ENCODE measurements around the gene PDLIM5.
"Not testable (repeated sequence)": the region's sequence is repeated elsewhere in the genome, so short reads cannot be mapped to it uniquely, and the experiment has no call there.

Gene PDLIM5

GRCh38 chr4:94504545-94504944 lies 52.8 kb downstream of the PDLIM5 start:
- DNase-seq: no peak

- DNase-seq: no peak
Observed at GRCh38 chr4:94506822-94507221, 55.1 kb downstream of the PDLIM5 start.

GRCh38 chr4:94507281-94507680 lies 55.5 kb downstream of the PDLIM5 start:
- no peak for DNase-seq

GRCh38 chr4:94507708-94508107 lies 56.0 kb downstream of the PDLIM5 start:
- no peak for DNase-seq

GRCh38 chr4:94508296-94508695 lies 56.6 kb downstream of the PDLIM5 start:
- DNase-seq: no peak

GRCh38 chr4:94508806-94509205 lies 57.1 kb downstream of the PDLIM5 start:
- DNase-seq: no peak

- DNase-seq: no peak
Observed at GRCh38 chr4:94511591-94511990, 59.8 kb downstream of the PDLIM5 start.

- not testable (repeated sequence) for DNase-seq
Observed at GRCh38 chr4:94513532-94513931, 61.8 kb downstream of the PDLIM5 start.

- no peak for DNase-seq
Observed at GRCh38 chr4:94515365-94515764, 63.6 kb downstream of the PDLIM5 start.

- no peak for DNase-seq
Observed at GRCh38 chr4:94516067-94516466, 64.3 kb downstream of the PDLIM5 start.

GRCh38 chr4:94516999-94517398 lies 65.3 kb downstream of the PDLIM5 start:
- DNase-seq: no peak

GRCh38 chr4:94517492-94517891 lies 65.8 kb downstream of the PDLIM5 start:
- DNase-seq: no peak

- DNase-seq: no peak
Observed at GRCh38 chr4:94519019-94519418, 67.3 kb downstream of the PDLIM5 start.

GRCh38 chr4:94519925-94520789 lies 68.4 kb downstream of the PDLIM5 start:
- no peak for DNase-seq

- no peak for DNase-seq
Observed at GRCh38 chr4:94523033-94523580, 71.4 kb downstream of the PDLIM5 start.

- no peak for DNase-seq
Observed at GRCh38 chr4:94523617-94524016, 71.9 kb downstream of the PDLIM5 start.

GRCh38 chr4:94525993-94526728 lies 74.4 kb downstream of the PDLIM5 start:
- DNase-seq: no peak

- DNase-seq: no peak
Observed at GRCh38 chr4:94527556-94528233, 76.0 kb downstream of the PDLIM5 start.

GRCh38 chr4:94528792-94529451 lies 77.2 kb downstream of the PDLIM5 start:
- no peak for DNase-seq

- DNase-seq: no peak
Observed at GRCh38 chr4:94530073-94530472, 78.3 kb downstream of the PDLIM5 start.

- DNase-seq: no peak
Observed at GRCh38 chr4:94531991-94532789, 80.4 kb downstream of the PDLIM5 start.
